LNCAP (cell line): ENCODE results near the gene AMBP.

Experiments
- TF ChIP-seq, protein P1 (sequence below): fragments of 450-650 bp; IDR thresholded peaks from 2 replicates; pipeline ENCODE4 v1.5.1; 2017; ENCODE audit warnings: mild to moderate bottlenecking

Gene AMBP

GRCh38 chr9:114108016-114108833 lies 30.1 kb upstream of the AMBP start:
- TF ChIP-seq, protein P1, sequence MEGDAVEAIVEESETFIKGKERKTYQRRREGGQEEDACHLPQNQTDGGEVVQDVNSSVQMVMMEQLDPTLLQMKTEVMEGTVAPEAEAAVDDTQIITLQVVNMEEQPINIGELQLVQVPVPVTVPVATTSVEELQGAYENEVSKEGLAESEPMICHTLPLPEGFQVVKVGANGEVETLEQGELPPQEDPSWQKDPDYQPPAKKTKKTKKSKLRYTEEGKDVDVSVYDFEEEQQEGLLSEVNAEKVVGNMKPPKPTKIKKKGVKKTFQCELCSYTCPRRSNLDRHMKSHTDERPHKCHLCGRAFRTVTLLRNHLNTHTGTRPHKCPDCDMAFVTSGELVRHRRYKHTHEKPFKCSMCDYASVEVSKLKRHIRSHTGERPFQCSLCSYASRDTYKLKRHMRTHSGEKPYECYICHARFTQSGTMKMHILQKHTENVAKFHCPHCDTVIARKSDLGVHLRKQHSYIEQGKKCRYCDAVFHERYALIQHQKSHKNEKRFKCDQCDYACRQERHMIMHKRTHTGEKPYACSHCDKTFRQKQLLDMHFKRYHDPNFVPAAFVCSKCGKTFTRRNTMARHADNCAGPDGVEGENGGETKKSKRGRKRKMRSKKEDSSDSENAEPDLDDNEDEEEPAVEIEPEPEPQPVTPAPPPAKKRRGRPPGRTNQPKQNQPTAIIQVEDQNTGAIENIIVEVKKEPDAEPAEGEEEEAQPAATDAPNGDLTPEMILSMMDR, result peak; percentile 97

DNA sequence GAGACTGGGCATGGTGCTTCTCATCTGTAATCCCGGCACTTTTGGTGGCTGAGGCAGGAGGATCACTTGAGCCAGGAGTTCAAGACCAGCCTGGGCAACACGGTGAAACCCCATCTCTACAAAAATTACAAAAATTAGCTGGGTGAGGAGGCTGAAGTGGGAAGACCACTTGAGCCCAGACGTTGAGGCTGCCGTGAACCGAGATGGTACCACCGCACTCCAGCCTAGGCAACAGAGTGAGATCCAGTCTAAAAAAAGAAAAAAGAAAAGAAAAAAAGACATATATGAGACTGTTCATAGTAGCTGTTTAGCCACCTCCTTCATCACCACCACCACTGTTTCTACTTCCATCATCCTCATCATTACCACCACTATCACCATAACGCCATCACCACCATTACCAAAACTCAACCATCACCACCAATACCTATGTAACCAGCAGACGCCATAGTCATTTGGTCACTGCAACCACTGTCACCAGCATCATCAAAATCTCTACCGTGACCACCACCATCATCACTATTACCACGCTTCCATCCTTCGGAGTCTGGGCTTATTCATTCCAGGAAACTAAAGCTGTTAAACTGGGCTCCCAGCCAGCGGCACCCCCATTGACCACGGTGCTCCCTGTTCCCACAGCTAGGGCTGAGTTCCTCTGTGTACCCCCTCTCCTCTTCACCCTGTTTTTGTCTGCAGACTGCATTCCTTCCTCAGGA lies 29.3 kb upstream of the AMBP start:
- TF ChIP-seq, protein P1, result no peak

DNA sequence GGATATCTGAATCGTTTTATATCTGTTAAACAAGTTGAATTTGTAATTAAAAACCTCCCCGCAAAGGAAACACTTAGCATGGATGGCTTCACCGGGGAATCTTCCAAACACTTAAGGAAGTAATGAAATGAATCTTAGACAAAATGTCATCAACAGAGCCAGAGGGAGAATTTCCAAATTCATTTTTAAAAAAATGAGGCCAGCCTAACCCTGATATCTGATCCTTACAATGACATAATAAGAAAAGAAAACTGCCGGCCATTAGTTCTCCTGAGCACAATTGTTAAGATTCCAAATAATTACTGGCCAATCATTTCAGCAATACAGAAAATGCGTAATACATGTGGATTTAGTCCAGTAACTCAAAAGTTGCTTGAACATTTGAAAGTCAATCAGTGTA lies 27.1 kb upstream of the AMBP start:
- TF ChIP-seq, protein P1, result no peak

GRCh38 chr9:114102484-114102883 lies 24.4 kb upstream of the AMBP start:
- TF ChIP-seq, protein P1, result no peak

DNA sequence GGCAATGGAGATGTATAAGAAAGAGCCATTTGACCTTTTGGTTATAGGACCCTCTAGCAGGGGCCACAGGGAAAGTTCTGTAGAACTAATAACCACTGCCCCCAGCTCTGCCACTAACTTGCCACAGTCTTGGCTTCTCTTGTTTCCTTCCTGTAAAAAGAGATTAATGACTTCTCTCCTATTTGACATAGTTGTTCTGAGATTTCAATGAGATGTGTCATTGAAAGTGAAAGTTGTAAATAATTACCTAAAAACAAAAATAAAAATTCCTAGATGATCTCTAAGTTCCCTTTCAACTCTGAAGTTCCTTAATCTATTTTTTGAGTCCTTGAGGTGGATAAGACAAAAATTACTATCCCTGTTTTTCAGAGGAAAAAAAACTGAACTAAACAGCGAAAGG lies 22.4 kb upstream of the AMBP start:
- TF ChIP-seq, protein P1, result no peak

DNA sequence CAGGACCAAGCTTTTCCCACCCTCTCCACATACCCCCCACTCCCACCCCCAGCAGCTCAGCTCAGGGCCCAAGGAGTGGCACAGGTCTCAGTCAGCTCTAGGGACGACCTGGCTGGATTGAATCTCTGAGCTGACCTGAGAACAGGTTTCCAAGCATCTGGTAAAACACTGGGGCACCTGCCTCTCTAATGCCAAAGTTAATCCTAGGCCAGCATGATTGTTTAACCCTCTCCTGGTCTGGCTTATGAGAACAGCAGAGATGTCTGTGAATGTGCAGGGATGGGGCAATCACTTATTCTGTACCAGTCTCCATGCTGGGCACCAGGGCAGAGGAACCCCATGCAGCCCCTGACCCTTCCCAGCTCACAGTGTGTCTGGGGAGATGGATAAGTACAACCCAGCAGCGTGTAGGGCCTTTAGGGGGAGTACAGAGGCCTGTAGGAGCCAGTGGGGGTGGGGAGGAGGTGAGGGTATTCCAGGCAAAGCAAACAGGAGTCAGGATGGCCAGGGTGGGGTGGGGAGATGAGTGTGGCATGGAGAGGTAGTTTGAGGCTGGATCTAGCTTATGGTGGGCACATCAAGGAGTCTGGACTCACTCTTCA lies 21.7 kb upstream of the AMBP start:
- TF ChIP-seq, protein P1, result no peak

DNA sequence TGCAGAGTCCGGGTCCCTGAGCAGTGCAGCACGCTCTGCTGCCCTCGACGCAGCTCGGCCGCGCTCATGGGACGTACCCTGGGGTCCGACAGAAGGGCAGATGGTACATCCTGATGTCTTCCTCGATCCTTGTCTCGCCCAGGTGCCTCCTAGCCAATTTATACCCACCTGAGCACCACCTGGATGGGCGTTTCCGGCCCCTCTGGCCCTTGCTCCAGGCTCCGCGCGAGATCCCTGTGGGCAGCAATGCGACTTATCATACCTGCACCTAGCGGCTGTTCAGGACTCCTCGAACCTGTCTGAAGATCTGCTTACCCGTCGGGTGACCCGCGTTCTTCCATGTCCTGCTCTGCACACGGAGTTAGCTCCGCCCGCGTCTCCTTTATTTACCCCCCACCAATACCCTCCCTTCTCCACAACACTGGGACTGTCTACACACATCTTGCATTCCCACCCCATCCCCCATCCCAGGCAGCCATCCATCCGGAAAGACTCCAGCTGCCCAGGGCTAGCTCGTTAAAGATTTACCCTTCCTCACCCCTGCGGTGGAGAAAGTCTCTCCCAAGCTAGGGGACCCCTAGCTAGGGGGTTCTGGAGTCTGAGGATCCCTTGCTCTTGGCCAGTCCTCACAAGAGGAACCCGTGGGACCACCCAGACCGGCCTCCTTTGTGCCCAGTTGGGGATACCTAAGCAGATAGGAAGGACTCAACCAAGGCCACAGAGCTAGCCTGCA lies 21.0 kb upstream of the AMBP start, which contains the start of gene KIF12:
Gene KIF12, minus strand, starts transcription at position 357 of the 733 bp plus-strand sequence. Its CDS starts 16 bp downstream, at position 341.
- TF ChIP-seq, protein P1, result no peak
